Heart right ventricle (tissue), 16 donors: ENCODE results near the gene VAT1L. TPM values are rescaled to one million over a fixed set of nuclear protein-coding genes. Genes with fewer than 3 reads are reported as not detected.
A peak's percentile ranks its signal among the peaks of the same experiment; 100 is the strongest.

ENCODE experiments used
- ATAC-seq, 8 donors: fragments of 200-7000 bp; cut with Tn5 transposase; one replicate each; pipeline ENCODE4 v1.9.1; 2020; ENCODE audit warnings: mild to moderate bottlenecking in 8 of 8, moderate library complexity in 8 of 8, moderate number of reproducible peaks in 1 of 8
- DNase-seq, 2 donors: peaks; one replicate each; pipeline ENCODE4 v3.0.0-alpha.2; 2020
- H3K27ac ChIP-seq, 10 donors: fragments of 200-600 bp; sonication (generic) in 2 of 10; one replicate each; pipeline versions ENCODE4 v1.5.0 to v1.8.0; 2020 to 2022; ENCODE audit warnings: mild to moderate bottlenecking in 3 of 10
- H3K27me3 ChIP-seq, 7 donors: fragments of 200-600 bp; one replicate each; pipeline ENCODE4 v1.8.0; 2021 to 2022; ENCODE audit warnings: mild to moderate bottlenecking in 2 of 7
- H3K36me3 ChIP-seq, 9 donors: fragments of 200-600 bp; sonication (generic) in 1 of 9; one replicate each; pipeline versions ENCODE4 v1.5.0 to v1.8.0; 2020 to 2022; ENCODE audit warnings: mild to moderate bottlenecking in 2 of 9
- H3K4me1 ChIP-seq, 9 donors: fragments of 200-600 bp; sonication (generic) in 1 of 9; one replicate each; pipeline versions ENCODE4 v1.5.0 to v1.8.0; 2020 to 2022; ENCODE audit warnings: mild to moderate bottlenecking in 4 of 9
- H3K4me3 ChIP-seq, 10 donors: fragments of 200-600 bp; sonication (generic) in 2 of 10; one replicate each; pipeline versions ENCODE4 v1.5.0 to v1.8.0; 2020 to 2022; ENCODE audit warnings: mild to moderate bottlenecking in 7 of 10, moderate library complexity in 2 of 10
- H3K9me3 ChIP-seq, 11 donors: fragments of 200-600 bp in 10 of 11; sonication (generic) in 2 of 11; one replicate each; pipeline versions ENCODE4 v1.5.0 to v1.8.0; 2013 to 2022; ENCODE audit warnings: mild to moderate bottlenecking in 2 of 11, control low read depth in 1 of 11, moderate library complexity in 1 of 11
- WGBS, 2 donors: extraction: QIAGEN DNeasy Blood & Tissue Kit; methylation state at CpG; one replicate each; pipeline ENCODE4 v1.1.7; 2013; ENCODE audit warnings: inconsistent platforms in 1 of 2; 5-methylcytosine and 5-hydroxymethylcytosine counted together
- intact Hi-C, 10 donors: fragments of 100-400 bp; cut with DNase I; formaldehyde crosslinking; loops; one replicate each; pipeline versions ENCODE4 v1.11.1 to v1.14.2; 2022
- polyA plus RNA-seq, 2 donors: library from polyadenylated mRNA; stranded (reverse); fragments of 200-250 nt; gene quantifications; one replicate each; pipeline ENCODE4 v1.2.3, GENCODE V29; 2013
- total RNA-seq, 10 donors: library from RNA; stranded (reverse); fragmentation: NEBNext Ultra II Directional in 3 of 10; extraction: Animal tissue kit (Norgen Biotek cat#: 25700) in 3 of 10; gene quantifications; one replicate each; pipeline versions ENCODE4 v1.2.1 to v1.2.4, GENCODE V29; 2021 to 2023
- TF ChIP-seq, protein P1 (sequence below), 9 donors: fragments of 200-600 bp; sonication (generic) in 2 of 9; IDR thresholded peaks; one replicate each; pipeline versions ENCODE4 v1.5.0 to v1.8.0; 2021 to 2022; ENCODE audit warnings: antibody characterized with exemption in 9 of 9, mild to moderate bottlenecking in 5 of 9, moderate library complexity in 1 of 9
- donor health status: Arrhythmogenic right ventricular cardiomyopathy.
- donor health status: ischemic (EF 13 %, LVEDD 7.1; RV severe dilation, severe dysfunction).
- donor health status: healthy with polysubstance abuse.
- donor health status: DM: no; HTN: yes; CAD: no.
- donor health status: DM: no; HTN: no; CAD: no.
- donor health status: ischemic (EF 25% LVEDD 6.9; RV normal size, moderate dysfunction).
- donor health status: ischemic (EF 25% LVEDD 5.7; RV mildly dilated, moderate dysfunction).
- donor health status: healthy.
- donor health status: DM: yes; HTN: yes; CAD: no.
- donor health status: Ischemic cardiomyopathy.
- donor health status: ischemic (EF 35%, LVEDD 5.7; RV mildly dilated, moderate dysfunction).
- donor health status: nonischemic (EF 11% LVEDD 7.7; RV severe dilation, severe dysfunction).
- donor health status: DM: yes; HTN: yes; CAD: no.
- donor health status: PGD.
- donor health status: ischemic (EF 29% LVEDD 5.4; RV normal size, mild dysfunction).
- donor health status: nonischemic (EF 23%, LVEDD 6.1; RV moderate dilation, normal function).

VAT1L gene
- total and polyA plus RNA-seq, 12 donors, result 0.19 to 61.0 (median 24.0) TPM

DNA sequence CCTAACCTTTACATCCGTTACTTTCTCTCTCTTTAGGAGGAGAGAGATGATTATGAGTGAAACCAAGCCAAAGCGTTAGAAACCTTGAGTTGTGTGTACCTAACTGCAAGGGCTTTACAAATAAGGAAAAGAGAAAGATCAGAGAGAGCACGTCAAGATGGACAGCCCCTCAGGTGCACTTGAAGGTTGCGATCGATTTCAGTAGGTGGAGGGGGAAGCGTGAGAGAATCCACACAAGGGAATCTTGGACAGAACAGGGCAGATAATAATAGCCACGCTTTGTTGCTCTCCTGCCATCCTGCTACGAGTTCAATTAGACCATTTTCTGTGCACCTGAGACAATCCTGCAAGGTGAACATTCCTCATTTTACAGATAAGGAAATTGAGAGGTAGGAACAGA is 78.4 kb downstream of the VAT1L start:
- no peak for DNase-seq
- peaks cover 0 to 35% (median 13%) of the 10 kb centered on the region in 9 donors for H3K4me1 ChIP-seq
- H3K9me3 ChIP-seq, result no peaks in the 10 kb centered on the region
- no peaks in the 10 kb centered on the region for H3K36me3 ChIP-seq
- H3K27ac ChIP-seq, result peak overlapping the region in 1 of 10 donors; percentile 46
- ATAC-seq, result no peak
- TF ChIP-seq, protein P1, sequence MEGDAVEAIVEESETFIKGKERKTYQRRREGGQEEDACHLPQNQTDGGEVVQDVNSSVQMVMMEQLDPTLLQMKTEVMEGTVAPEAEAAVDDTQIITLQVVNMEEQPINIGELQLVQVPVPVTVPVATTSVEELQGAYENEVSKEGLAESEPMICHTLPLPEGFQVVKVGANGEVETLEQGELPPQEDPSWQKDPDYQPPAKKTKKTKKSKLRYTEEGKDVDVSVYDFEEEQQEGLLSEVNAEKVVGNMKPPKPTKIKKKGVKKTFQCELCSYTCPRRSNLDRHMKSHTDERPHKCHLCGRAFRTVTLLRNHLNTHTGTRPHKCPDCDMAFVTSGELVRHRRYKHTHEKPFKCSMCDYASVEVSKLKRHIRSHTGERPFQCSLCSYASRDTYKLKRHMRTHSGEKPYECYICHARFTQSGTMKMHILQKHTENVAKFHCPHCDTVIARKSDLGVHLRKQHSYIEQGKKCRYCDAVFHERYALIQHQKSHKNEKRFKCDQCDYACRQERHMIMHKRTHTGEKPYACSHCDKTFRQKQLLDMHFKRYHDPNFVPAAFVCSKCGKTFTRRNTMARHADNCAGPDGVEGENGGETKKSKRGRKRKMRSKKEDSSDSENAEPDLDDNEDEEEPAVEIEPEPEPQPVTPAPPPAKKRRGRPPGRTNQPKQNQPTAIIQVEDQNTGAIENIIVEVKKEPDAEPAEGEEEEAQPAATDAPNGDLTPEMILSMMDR (IDR thresholded peaks at IDR 0.05), result no peak
- intact Hi-C loops, result loop anchor here in 1 of 10 donors (10.0 kb wide), 1 partner anchor 98 kb away; no protein-coding TSS in a partner anchor
- H3K4me3 ChIP-seq, result no peak overlapping the region
- WGBS, 2 donors, result 87 to 88% methylated on average over 8 of the region's 8 CpGs
- no peaks in the 10 kb centered on the region for H3K27me3 ChIP-seq

DNA sequence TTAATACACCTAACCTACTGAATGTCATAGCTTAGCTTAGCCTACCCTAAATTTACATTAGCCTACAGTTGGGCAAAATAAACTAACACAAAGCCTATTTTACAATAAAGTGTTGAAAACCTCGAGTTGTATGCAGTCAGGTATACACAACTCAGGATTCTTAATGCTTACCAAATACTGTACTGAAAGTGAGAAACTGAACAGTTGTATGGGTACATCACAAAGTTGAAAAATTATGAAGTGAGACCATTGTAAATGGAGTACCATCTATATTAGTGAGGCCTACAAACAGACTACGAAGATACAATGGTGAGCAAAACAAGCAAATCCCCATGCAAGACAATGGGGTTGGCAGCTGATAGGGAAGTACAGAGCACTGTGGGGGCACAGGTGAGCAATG is 79.7 kb downstream of the VAT1L start:
- peak overlapping the region in 1 of 10 donors; percentile 88 for H3K27ac ChIP-seq
- no peak overlapping the region for H3K4me3 ChIP-seq
- intact Hi-C loops, result loop anchor here in 1 of 10 donors (10.0 kb wide), 1 partner anchor 97 kb away; no protein-coding TSS in a partner anchor
- H3K27me3 ChIP-seq, result no peaks in the 10 kb centered on the region
- no peaks in the 10 kb centered on the region for H3K36me3 ChIP-seq
- 89 to 95% methylated on average over 2 of the region's 2 CpGs for whole genome bisulfite sequencing, 2 donors
- peaks cover 0 to 36% (median 17%) of the 10 kb centered on the region in 9 donors for H3K4me1 ChIP-seq
- no peaks in the 10 kb centered on the region for H3K9me3 ChIP-seq
- DNase-seq (no peak), ATAC-seq (no peak)
- TF ChIP-seq, protein P1 (IDR thresholded peaks at IDR 0.05), result no peak

GRCh38 chr16:77868478-77868877 is 80.1 kb downstream of the VAT1L start:
- no peak overlapping the region for H3K4me3 ChIP-seq
- intact Hi-C loops, result loop anchor here in 1 of 10 donors (10.0 kb wide), 1 partner anchor 96 kb away; no protein-coding TSS in a partner anchor
- H3K4me1 ChIP-seq, result peaks cover 0 to 34% (median 16%) of the 10 kb centered on the region in 9 donors
- no peaks in the 10 kb centered on the region for H3K27me3 ChIP-seq
- 81 to 92% methylated on average over 5 of the region's 5 CpGs for WGBS, 2 donors
- TF ChIP-seq, protein P1 (IDR thresholded peaks at IDR 0.05), result no peak
- H3K36me3 ChIP-seq, result no peaks in the 10 kb centered on the region
- DNase-seq (no peak), ATAC-seq (no peak)
- H3K9me3 ChIP-seq, result no peaks in the 10 kb centered on the region
- peak overlapping the region in 2 of 10 donors; percentile 84 to 88 for H3K27ac ChIP-seq

DNA sequence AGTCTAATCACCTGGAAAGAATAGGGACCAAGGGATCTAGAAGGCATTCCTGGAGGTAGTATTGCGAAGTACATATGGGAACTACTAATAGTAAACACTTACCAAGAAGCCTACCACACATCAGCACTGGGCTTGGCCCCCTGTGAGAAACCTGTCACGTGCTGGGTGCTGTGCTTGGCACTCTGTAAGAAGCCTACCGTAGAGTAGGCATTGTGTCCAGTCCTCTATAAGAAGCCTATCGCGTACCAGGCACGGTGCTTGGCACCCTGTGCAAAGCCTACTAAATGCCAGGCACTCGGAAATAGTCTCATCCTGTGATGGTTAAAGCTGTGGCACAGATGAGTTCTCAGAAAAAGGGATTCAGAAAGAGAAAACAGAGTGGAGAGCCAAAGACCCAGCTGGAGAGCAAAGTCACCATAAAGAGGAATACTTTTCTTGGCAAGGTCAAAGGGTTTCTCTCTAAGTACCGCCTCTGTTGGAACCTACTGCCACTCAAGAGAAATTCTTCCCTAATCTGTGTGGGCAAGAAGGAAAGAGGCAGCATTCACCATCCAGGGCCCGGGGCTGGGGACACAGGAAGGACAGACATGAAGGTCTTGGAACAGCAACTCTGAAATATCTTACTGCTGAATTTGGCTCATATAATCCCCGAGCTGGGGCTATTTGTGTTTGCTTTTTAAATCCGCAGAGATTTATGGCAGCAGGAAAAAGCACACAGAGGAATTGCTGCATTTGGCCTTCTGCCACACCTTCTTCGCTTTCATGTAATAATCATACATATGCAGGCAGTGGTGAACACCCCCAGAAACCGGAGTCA is 81.8 kb downstream of the VAT1L start:
- no peak overlapping the region for H3K4me3 ChIP-seq
- DNase-seq (peak; percentile 36 to 44), ATAC-seq (peak; percentile 65 to 87 (median 80))
- intact Hi-C loops, result loop anchor here in 1 of 10 donors (10.0 kb wide), 1 partner anchor 95 kb away; no protein-coding TSS in a partner anchor
- H3K27me3 ChIP-seq, result no peaks in the 10 kb centered on the region
- peaks cover 0 to 32% (median 15%) of the 10 kb centered on the region in 9 donors for H3K4me1 ChIP-seq
- TF ChIP-seq, protein P1 (IDR thresholded peaks at IDR 0.05), result no peak
- peak overlapping the region in 8 of 10 donors; percentile 39 to 88 (median 74) for H3K27ac ChIP-seq
- no peaks in the 10 kb centered on the region for H3K9me3 ChIP-seq
- no peaks in the 10 kb centered on the region for H3K36me3 ChIP-seq
- 38 to 40% methylated on average over 13 of the region's 13 CpGs for WGBS, 2 donors
